ENCODE data around the gene HCFC1. TPM values are rescaled to one million over a fixed set of nuclear protein-coding genes. Genes with fewer than 3 reads are reported as not detected.

The HCFC1 gene
- total and polyA plus RNA-seq, 9 of the 15 experiments (the other 6 are each of a cell fraction or from before 2014, with no cell fraction given) = 2.8 to 133 (median 17.1) TPM

DNA sequence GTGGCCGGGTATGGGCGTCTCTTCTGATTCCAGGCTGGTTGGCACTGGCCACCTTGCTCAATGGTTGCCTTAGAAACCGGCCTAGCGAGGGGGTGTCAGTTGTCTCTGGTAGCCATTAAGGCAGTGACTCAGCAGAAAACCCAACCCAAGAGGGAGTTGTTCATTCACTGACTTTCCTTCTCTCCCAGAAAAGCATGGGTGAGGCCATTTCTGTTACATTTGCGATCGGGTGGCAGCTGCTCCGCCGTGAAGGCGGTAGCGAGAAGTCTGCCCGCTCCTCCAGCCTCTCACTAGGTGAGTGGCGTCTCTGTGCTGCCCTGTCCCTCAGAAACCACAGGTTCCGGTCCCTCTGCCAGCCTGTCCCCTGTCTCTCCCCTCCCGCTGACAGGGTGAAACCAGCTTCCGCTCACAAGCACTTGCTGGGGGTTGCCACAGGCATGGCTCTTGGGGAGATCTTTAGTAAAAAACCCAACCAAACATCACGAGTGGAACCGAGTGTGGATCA is 30.6 kb upstream of the HCFC1 start (continued):
- TF ChIP-seq REST (IDR thresholded peaks at IDR 0.05; ENCODE audit: borderline replicate concordance) (peak; percentile 57), REST (CRISPR knock-in tag; IDR thresholded peaks at IDR 0.05; ENCODE audit: low read depth) (0 out of 2 replicates have a peak, but pooled peaks have one; percentile 53), ZNF551 (CRISPR knock-in tag; IDR thresholded peaks at IDR 0.05) (no peak), ZNF280B (CRISPR knock-in tag; IDR thresholded peaks at IDR 0.05) (no peak), ZC3H4 (CRISPR knock-in tag; IDR thresholded peaks at IDR 0.05; ENCODE audit: borderline replicate concordance) (no peak), BRF1 (IDR thresholded peaks at IDR 0.05; ENCODE audit: borderline replicate concordance, extremely low read depth, insufficient read length) (no peak), ZNF695 (CRISPR knock-in tag; IDR thresholded peaks at IDR 0.05) (no peak), AFF1 (IDR thresholded peaks at IDR 0.05; ENCODE audit: low read depth in 1 of 2, partially characterized antibody in 2 of 2) (peak in 1 of 2 experiments; percentile 8), TRIM24 (IDR thresholded peaks at IDR 0.05) (0 out of 4 replicates have a peak, but pooled peaks of 1 of the 2 experiments have one; percentile 9), POLR2A (conservative IDR thresholded peaks at IDR 0.05) (peak; percentile 60), IFI16 (CRISPR knock-in tag; IDR thresholded peaks at IDR 0.05) (peak; percentile 65; the same call in 1 of the 2 replicates)
- TF ChIP-seq, protein P1, sequence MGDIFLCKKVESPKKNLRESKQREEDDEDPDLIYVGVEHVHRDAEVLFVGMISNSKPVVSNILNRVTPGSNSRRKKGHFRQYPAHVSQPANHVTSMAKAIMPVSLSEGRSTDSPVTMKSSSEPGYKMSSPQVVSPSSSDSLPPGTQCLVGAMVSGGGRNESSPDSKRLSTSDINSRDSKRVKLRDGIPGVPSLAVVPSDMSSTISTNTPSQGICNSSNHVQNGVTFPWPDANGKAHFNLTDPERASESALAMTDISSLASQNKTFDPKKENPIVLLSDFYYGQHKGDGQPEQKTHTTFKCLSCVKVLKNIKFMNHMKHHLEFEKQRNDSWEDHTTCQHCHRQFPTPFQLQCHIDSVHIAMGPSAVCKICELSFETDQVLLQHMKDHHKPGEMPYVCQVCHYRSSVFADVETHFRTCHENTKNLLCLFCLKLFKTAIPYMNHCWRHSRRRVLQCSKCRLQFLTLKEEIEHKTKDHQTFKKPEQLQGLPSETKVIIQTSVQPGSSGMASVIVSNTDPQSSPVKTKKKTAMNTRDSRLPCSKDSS (IDR thresholded peaks at IDR 0.05; ENCODE audit: low read depth, partially characterized antibody) = no peak
- TF ChIP-seq, protein P2, sequence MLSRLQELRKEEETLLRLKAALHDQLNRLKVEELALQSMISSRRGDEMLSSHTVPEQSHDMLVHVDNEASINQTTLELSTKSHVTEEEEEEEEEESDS (CRISPR knock-in tag; IDR thresholded peaks at IDR 0.05) = no peak
